Right ventricle myocardium inferior (tissue), 1 donor: ENCODE data around the gene NIFK. TPM values are rescaled to one million over a fixed set of nuclear protein-coding genes. Genes with fewer than 3 reads are reported as not detected.

ENCODE experiments used
- ATAC-seq: fragments of 200-7000 bp; cut with Tn5 transposase; one replicate; pipeline ENCODE4 v1.9.1; 2020; ENCODE audit warnings: mild to moderate bottlenecking, moderate library complexity
- DNase-seq: peaks from one replicate; pipeline ENCODE4 v3.0.0; 2021; ENCODE audit errors: missing footprints
- intact Hi-C: fragments of 100-400 bp; cut with DNase I; formaldehyde crosslinking; loops from one replicate; pipeline ENCODE4 v1.11.0; 2022
- long read RNA-seq: library from polyadenylated mRNA; unstranded; transcript quantifications from one replicate; pipeline ENCODE4 v2.0.0, GENCODE V29; 2021
- total RNA-seq: library from RNA; stranded (reverse); fragmentation: NEBNext Ultra II Directional; extraction: Animal tissue kit (Norgen Biotek cat#: 25700); gene quantifications from one replicate; pipeline ENCODE4 v1.2.1, GENCODE V29; 2021
- donor health status: DM: no; HTN: yes; CAD: no; lungs with severe emphysema.

NIFK gene
- total RNA-seq, result 18.3 TPM
- long read RNA-seq, transcript NIFK-201 (7 exons, 1,734 nt), result major isoform, 5 of 6 reads
- long read RNA-seq, partial matches to known transcripts, result 0 of 6 reads
- long read RNA-seq, other reads (novel, unspliced or antisense), result 1 of 6 reads

DNA sequence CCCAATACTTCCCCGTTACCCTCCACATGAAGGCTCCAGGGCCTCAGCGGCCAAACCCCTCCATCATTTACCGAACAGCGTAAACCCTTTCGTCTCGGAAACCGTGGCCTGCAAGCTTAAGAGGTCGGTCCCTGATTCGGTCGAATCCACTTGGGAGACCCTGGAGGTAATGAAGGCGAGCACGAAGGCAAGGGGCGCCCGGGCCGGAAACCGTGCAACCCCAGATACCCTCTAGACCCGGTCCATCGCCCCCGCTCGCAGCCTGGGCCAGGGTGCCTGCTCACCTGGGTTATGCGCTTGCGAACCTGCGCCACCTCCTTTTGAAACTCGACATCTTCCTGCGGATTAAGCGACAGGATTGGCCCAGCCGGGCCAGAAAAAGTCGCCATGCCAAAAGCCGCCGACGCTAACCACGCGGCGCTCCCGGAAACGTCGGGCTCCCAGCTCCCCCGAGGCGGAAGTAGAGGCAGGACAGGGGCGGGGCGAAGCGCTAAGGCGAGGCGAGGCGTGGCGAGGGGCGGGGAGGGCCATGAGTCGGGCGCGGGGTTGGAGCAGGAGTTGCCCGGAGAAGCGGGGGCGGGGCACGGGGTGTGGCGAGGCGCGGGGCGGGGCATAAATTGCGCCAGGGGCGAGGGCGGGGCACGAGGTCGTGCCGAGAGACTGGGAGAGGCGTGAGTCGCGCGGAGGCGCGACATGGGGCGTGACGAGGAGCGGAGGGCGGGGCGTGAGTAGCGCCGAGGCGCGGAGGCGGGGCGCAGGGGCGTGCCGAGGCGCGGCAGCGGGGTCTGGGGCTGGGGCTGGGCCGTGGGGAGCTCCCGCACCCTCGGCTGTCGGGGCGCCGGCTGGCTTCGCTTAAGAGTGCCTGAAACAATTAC lies at the start of gene NIFK:
Gene NIFK (minus strand): TSS at position 414 of the 875 bp plus-strand sequence. CDS start 25 bp downstream, at position 389.
- DNase-seq, result peak; percentile 100
- intact Hi-C loops, result loop anchor here (1.0 to 5.0 kb wide), 2 partner anchors 19 to 204 kb away; partner anchors contain the start of genes RNU4ATAC and TSN
- peak; percentile 99 for ATAC-seq

GRCh38 chr2:121783180-121783579 lies 46.5 kb upstream of the NIFK start:
- intact Hi-C loops, result no loop called here
- ATAC-seq, result no peak
- no peak for DNase-seq

GRCh38 chr2:121778741-121779487 lies 42.2 kb upstream of the NIFK start:
- DNase-seq, result no peak
- ATAC-seq, result no peak
- intact Hi-C loops, result no loop called here

DNA sequence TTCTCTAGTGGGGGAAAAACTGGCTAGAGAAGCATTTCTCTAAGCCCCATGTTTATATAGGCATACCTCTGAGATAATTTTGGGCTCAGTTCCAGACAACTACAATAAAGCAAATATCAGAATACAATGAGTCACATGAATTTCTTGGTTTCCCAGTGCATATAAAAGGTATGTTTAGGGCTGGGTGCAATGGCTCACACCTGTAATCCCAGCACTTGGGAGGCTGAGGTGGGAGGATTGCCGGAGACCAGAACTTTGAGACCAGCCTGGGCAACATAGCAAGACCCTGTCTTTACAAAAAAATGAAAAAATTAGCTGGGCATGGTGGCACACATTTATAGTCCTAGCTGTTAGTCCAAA lies 41.0 kb upstream of the NIFK start:
- DNase-seq, result no peak
- no peak for ATAC-seq
- intact Hi-C loops, result no loop called here

GRCh38 chr2:121776885-121777698 lies 40.4 kb upstream of the NIFK start:
- no peak for ATAC-seq
- DNase-seq, result no peak
- intact Hi-C loops, result no loop called here

GRCh38 chr2:121776361-121776760 lies 39.7 kb upstream of the NIFK start:
- intact Hi-C loops, result no loop called here
- DNase-seq (no peak), ATAC-seq (no peak)

DNA sequence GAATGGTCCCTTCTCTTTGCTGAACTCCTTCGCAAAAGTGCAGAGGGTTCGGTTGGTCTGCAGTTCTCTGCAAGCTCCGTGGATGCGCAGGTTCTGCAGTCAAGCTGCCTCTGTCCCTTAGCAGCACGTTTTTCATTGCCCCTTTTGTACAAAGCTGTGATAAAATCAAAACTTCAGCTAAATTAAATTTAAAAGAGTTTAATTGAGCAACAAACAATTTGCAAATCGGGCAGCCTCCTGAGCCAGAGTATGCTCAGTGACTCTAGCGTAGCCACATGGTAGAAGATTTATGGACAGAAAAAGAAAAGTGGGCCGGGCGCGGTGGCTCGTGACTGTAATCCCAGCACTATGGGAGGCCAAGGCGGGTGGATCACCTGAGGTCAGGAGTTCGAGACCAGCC lies 37.6 kb upstream of the NIFK start:
- no peak for ATAC-seq
- DNase-seq, result no peak
- intact Hi-C loops, result no loop called here

- intact Hi-C loops, result no loop called here
- ATAC-seq (no peak), DNase-seq (no peak)
These were observed 35.5 kb upstream of the NIFK start for GRCh38 chr2:121771976-121772742.

DNA sequence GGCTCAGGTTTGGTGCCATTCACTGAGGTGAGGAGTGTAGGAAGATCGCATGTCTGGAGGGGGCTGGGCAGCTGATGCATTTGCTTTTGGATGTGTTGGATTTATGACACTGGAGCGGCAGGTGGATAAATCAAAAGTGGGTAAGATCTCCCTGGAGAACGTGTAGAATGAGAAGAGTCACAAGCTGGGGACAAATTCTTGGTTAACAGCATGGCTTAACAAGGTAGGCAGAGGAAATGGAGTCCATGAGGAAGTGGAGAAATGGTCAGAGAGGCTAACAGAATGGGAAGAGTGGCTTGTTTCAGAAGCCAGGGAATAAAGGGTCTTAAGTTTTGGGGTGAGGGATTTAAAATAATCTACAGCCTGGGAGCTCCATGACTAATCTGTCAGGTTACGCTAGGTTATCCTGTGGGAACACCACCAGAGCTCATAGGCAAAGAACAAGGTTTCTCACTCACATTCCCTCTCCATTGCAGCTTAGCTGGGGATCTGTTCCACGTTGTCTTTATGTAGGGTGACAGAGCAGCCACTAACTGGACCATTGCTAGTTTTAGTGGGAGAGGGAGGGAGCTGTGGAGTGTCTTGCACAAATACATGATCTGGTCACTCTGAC lies 31.6 kb upstream of the NIFK start:
- ATAC-seq (no peak), DNase-seq (no peak)
- intact Hi-C loops, result no loop called here

DNA sequence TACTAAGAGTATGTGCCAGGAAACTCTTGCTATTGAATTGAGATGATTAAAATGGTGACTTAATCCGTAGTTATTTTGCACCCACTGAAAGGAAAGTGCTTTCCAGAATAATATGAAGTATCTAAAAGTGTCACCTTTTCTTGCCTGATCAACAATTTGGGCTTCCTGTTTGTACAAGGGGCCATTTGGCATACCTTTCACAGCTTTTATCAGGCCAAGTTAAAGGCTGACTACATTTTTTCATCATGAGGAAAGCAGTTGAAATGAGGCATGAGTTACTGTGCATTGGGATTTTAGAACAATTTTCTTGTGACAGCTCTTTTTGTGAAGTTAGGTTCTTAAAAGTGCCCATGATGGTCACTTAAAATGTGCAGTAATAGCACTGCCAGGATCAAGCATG lies 29.9 kb upstream of the NIFK start:
- DNase-seq (no peak), ATAC-seq (no peak)
- intact Hi-C loops, result no loop called here

- DNase-seq (no peak), ATAC-seq (no peak)
- intact Hi-C loops, result no loop called here
These were observed 28.1 kb upstream of the NIFK start for GRCh38 chr2:121764681-121765228.

DNA sequence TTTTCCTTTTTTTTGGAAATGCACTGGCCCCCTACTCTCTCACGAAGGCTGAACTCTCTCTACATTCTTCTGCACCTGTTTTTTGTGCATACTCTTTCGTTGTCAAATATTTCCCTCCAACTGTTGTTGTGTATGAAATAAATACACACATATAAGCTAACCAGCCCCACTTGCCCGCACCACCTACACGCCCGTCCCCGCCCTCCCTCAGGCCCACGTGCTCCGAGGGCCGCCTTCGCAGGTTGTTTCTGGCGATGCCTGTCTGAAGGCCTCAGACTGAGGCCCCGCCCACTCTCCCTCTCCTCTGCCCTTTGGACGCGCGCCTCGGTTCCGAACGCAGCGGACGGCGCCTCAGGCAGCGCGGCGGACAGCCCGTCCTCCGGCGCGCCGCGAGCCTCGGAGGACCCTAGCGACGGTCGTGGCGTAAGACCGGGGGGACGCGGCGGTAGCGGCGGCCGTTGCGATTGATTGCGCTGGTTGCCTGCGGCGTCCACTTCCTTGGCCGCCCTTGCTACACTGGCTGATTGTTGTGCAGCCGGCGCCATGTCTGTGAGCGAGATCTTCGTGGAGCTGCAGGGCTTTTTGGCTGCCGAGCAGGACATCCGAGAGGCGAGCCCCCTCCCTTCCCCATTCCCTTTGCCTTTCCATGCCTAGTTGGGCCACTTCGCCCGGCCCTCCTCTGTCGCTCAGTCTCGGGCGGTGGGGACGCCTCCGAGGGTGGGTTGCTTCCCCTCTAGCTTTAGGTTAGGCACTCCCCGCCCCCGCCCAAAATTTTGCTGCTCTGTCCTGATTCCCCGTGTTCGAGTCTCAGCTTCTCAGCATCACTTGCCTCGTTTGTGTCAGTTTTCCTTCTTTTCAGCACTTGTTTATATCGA lies 18.8 kb upstream of the NIFK start, which contains the start of gene TSN:
Gene TSN (plus strand): TSS at position 415 of the 875 bp plus-strand sequence. CDS start 129 bp downstream, at position 544.
- intact Hi-C loops, result loop anchor here (1.0 kb wide), 1 partner anchor 19 kb away; the partner anchor contains the start of gene NIFK
- ATAC-seq, result peak; percentile 100
- DNase-seq, result peak; percentile 99

- no peak for ATAC-seq
- no peak for DNase-seq
- intact Hi-C loops, result loop anchor here (1.0 kb wide), 1 partner anchor 19 kb away; the partner anchor contains the start of gene NIFK
These were observed 18.2 kb upstream of the NIFK start for GRCh38 chr2:121754851-121755236.

- intact Hi-C loops, result no loop called here
- ATAC-seq (peak; percentile 46), DNase-seq (no peak)
These were observed 11.5 kb upstream of the NIFK start for GRCh38 chr2:121748202-121748601.

- intact Hi-C loops, result no loop called here
- ATAC-seq (no peak), DNase-seq (no peak)
These were observed 9.4 kb upstream of the NIFK start for GRCh38 chr2:121746071-121746578.

DNA sequence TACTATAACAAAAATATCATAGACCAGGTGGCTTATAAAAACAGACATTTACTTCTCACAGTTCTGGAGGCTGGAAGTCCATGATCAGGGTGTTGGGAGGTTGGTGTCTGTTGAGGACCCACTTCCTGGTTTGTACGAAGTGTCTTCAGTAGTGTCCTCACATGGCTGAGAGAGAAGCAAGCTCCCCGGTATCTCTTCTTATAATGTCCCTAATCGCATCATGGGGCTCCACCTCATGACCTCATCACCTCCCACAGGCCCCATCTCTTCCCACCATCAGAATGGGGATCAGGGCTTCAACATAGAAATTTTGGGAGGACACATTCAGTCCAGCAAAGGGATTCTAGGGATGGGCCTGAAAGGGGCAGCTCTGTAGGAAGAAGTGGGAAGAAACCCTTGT lies 4.8 kb upstream of the NIFK start:
- no peak for ATAC-seq
- no peak for DNase-seq
- intact Hi-C loops, result no loop called here
